ENCODE data around the gene TFDP1. TPM values are rescaled to one million over a fixed set of nuclear protein-coding genes. Genes with fewer than 3 reads are reported as not detected.

TFDP1 gene
- total RNA-seq, 1 donor from 2014 or later, result 69.5 TPM

- no peak for DNase-seq (ENCODE audit: low read depth, low spot score)
Measured at GRCh38 chr13:113664751-113665596, 80.4 kb downstream of the TFDP1 start.

GRCh38 chr13:113665597-113666328 is 81.2 kb downstream of the TFDP1 start:
- DNase-seq (ENCODE audit: low read depth, low spot score), result no peak

GRCh38 chr13:113666329-113666670 is 81.7 kb downstream of the TFDP1 start:
- DNase-seq (ENCODE audit: low read depth, low spot score), result no peak

GRCh38 chr13:113666951-113667701 is 82.6 kb downstream of the TFDP1 start, which contains the start of gene GRK1:
TSS of gene GRK1 (plus strand) at chr13:113667219. CDS start at chr13:113667387, 168 bp downstream.
- no peak for DNase-seq (ENCODE audit: low read depth, low spot score)

- no peak for DNase-seq (ENCODE audit: low read depth, low spot score)
Measured at GRCh38 chr13:113667771-113668490, 83.4 kb downstream of the TFDP1 start.

- no peak for DNase-seq (ENCODE audit: low read depth, low spot score)
Measured at GRCh38 chr13:113668491-113668971, 84.0 kb downstream of the TFDP1 start.

GRCh38 chr13:113669231-113669754 is 84.7 kb downstream of the TFDP1 start:
- no peak for DNase-seq (ENCODE audit: low read depth, low spot score)

- no peak for DNase-seq (ENCODE audit: low read depth, low spot score)
Measured at GRCh38 chr13:113669755-113670341, 85.3 kb downstream of the TFDP1 start.

GRCh38 chr13:113670541-113670940 is 86.0 kb downstream of the TFDP1 start:
- no peak for DNase-seq (ENCODE audit: low read depth, low spot score)

GRCh38 chr13:113671066-113672001 is 86.8 kb downstream of the TFDP1 start:
- no peak for DNase-seq (ENCODE audit: low read depth, low spot score)

- DNase-seq (ENCODE audit: low read depth, low spot score), result no peak
Measured at GRCh38 chr13:113672002-113672651, 87.6 kb downstream of the TFDP1 start.

Other genes starting within 250 kb of the TFDP1 start
- 0.07 and 0.20 TPM in 2 replicates for gene GRTP1, start 220.6 kb upstream of the TFDP1 start, total RNA-seq
- 0.20 and 0.32 TPM in 2 replicates for gene ADPRHL1, start 131.3 kb upstream of the TFDP1 start, total RNA-seq
- 7.7 and 8.2 TPM in 2 replicates for gene DCUN1D2, start 94.0 kb upstream of the TFDP1 start, total RNA-seq
- gene ATP4B, start 73.4 kb downstream of the TFDP1 start, total RNA-seq, result 0.07 and 0.13 TPM in 2 replicates
- gene GRK1, start 82.5 kb downstream of the TFDP1 start, total RNA-seq, result not detected in 2 replicates
- gene TMEM255B, start 174.5 kb downstream of the TFDP1 start, total RNA-seq, result 19.1 and 37.3 TPM in 2 replicates